Heart right ventricle (tissue), 16 donors: ENCODE data around the gene CXCL14. TPM values are rescaled to one million over a fixed set of nuclear protein-coding genes. Genes with fewer than 3 reads are reported as not detected.

Experiments used
- ATAC-seq, 8 donors: fragments of 200-7000 bp; cut with Tn5 transposase; one replicate each; pipeline ENCODE4 v1.9.1; 2020; ENCODE audit warnings: mild to moderate bottlenecking in 8 of 8, moderate library complexity in 8 of 8, moderate number of reproducible peaks in 1 of 8
- DNase-seq, 2 donors: peaks; one replicate each; pipeline ENCODE4 v3.0.0-alpha.2; 2020
- H3K27ac ChIP-seq, 10 donors: fragments of 200-600 bp; sonication (generic) in 2 of 10; one replicate each; pipeline versions ENCODE4 v1.5.0 to v1.8.0; 2020 to 2022; ENCODE audit warnings: mild to moderate bottlenecking in 3 of 10
- H3K27me3 ChIP-seq, 7 donors: fragments of 200-600 bp; one replicate each; pipeline ENCODE4 v1.8.0; 2021 to 2022; ENCODE audit warnings: mild to moderate bottlenecking in 2 of 7
- H3K36me3 ChIP-seq, 9 donors: fragments of 200-600 bp; sonication (generic) in 1 of 9; one replicate each; pipeline versions ENCODE4 v1.5.0 to v1.8.0; 2020 to 2022; ENCODE audit warnings: mild to moderate bottlenecking in 2 of 9
- H3K4me1 ChIP-seq, 9 donors: fragments of 200-600 bp; sonication (generic) in 1 of 9; one replicate each; pipeline versions ENCODE4 v1.5.0 to v1.8.0; 2020 to 2022; ENCODE audit warnings: mild to moderate bottlenecking in 4 of 9
- H3K4me3 ChIP-seq, 10 donors: fragments of 200-600 bp; sonication (generic) in 2 of 10; one replicate each; pipeline versions ENCODE4 v1.5.0 to v1.8.0; 2020 to 2022; ENCODE audit warnings: mild to moderate bottlenecking in 7 of 10, moderate library complexity in 2 of 10
- H3K9me3 ChIP-seq, 11 donors: fragments of 200-600 bp in 10 of 11; sonication (generic) in 2 of 11; one replicate each; pipeline versions ENCODE4 v1.5.0 to v1.8.0; 2013 to 2022; ENCODE audit warnings: mild to moderate bottlenecking in 2 of 11, control low read depth in 1 of 11, moderate library complexity in 1 of 11
- WGBS, 2 donors: extraction: QIAGEN DNeasy Blood & Tissue Kit; methylation state at CpG; one replicate each; pipeline ENCODE4 v1.1.7; 2013; ENCODE audit warnings: inconsistent platforms in 1 of 2; 5-methylcytosine and 5-hydroxymethylcytosine counted together
- intact Hi-C, 10 donors: fragments of 100-400 bp; cut with DNase I; formaldehyde crosslinking; loops; one replicate each; pipeline versions ENCODE4 v1.11.1 to v1.14.2; 2022
- polyA plus RNA-seq, 2 donors: library from polyadenylated mRNA; stranded (reverse); fragments of 200-250 nt; gene quantifications; one replicate each; pipeline ENCODE4 v1.2.3, GENCODE V29; 2013
- total RNA-seq, 10 donors: library from RNA; stranded (reverse); fragmentation: NEBNext Ultra II Directional in 3 of 10; extraction: Animal tissue kit (Norgen Biotek cat#: 25700) in 3 of 10; gene quantifications; one replicate each; pipeline versions ENCODE4 v1.2.1 to v1.2.4, GENCODE V29; 2021 to 2023
- TF ChIP-seq, protein P1 (sequence below), 9 donors: fragments of 200-600 bp; sonication (generic) in 2 of 9; IDR thresholded peaks; one replicate each; pipeline versions ENCODE4 v1.5.0 to v1.8.0; 2021 to 2022; ENCODE audit warnings: antibody characterized with exemption in 9 of 9, mild to moderate bottlenecking in 5 of 9, moderate library complexity in 1 of 9
- donor health status: Arrhythmogenic right ventricular cardiomyopathy.
- donor health status: ischemic (EF 13 %, LVEDD 7.1; RV severe dilation, severe dysfunction).
- donor health status: healthy with polysubstance abuse.
- donor health status: DM: no; HTN: yes; CAD: no.
- donor health status: DM: no; HTN: no; CAD: no.
- donor health status: ischemic (EF 25% LVEDD 6.9; RV normal size, moderate dysfunction).
- donor health status: ischemic (EF 25% LVEDD 5.7; RV mildly dilated, moderate dysfunction).
- donor health status: healthy.
- donor health status: DM: yes; HTN: yes; CAD: no.
- donor health status: Ischemic cardiomyopathy.
- donor health status: ischemic (EF 35%, LVEDD 5.7; RV mildly dilated, moderate dysfunction).
- donor health status: nonischemic (EF 11% LVEDD 7.7; RV severe dilation, severe dysfunction).
- donor health status: DM: yes; HTN: yes; CAD: no.
- donor health status: PGD.
- donor health status: ischemic (EF 29% LVEDD 5.4; RV normal size, mild dysfunction).
- donor health status: nonischemic (EF 23%, LVEDD 6.1; RV moderate dilation, normal function).

The CXCL14 gene
- total and polyA plus RNA-seq, 12 donors = 0.28 to 2.2 (median 0.51) TPM

DNA sequence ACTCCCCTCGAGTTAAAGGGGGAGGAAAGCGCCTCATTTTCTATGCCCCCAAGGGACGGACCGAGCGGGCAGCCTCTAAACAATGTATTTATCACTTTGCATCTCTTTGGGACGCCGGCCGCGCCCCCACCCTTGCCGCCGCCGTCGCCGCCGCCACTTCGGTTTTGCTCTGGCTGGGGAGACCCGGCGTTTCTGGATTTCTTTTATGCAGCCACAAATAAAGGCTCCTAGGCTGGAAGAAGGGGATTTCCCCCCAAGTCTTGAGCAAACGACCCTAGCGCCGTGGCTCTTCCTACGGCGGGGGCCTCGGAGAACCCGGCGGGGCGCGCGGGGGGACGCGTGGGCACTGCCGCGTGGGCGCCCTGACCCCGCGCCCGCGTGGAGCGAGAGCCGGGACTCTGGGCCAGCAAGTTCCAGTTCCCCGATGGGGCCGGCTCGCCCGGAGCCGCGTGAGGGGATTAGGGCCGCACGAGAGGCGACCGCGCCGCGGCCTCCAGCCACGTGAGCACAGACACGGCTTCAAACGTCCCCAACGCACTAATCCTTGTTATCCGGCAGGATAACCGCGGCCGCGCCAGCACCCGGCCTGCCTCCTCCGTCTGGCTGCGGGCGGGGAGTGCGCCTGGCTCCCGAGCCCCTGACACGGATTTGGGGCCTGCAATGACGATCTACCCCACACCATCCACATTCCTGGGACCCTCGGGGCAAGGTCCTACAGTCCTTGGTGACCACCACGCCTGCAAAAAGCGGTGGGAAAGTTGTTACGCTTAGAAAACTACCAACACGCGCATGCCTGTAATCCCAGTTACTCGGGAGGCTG, 35.1 kb downstream of the CXCL14 start:
- ATAC-seq = peak in 6 of 8 donors; percentile 15 to 65 (median 46)
- peaks cover 15 to 99% (median 98%) of the 10 kb centered on the region in 7 donors for H3K27me3 ChIP-seq
- DNase-seq = no peak

GRCh38 chr5:135543001-135543484, 35.7 kb downstream of the CXCL14 start:
- WGBS, 2 donors = 32 to 36% methylated on average over 5 of the region's 5 CpGs
- intact Hi-C loops = no loop called here
- Histone ChIP-seq H3K27me3 (peaks cover 15 to 100% (median 98%) of the 10 kb centered on the region in 7 donors), H3K27ac (no peak overlapping the region), H3K4me3 (peak overlapping the region in 9 of 10 donors; percentile 34 to 65 (median 53)), H3K36me3 (no peaks in the 10 kb centered on the region), H3K9me3 (no peaks in the 10 kb centered on the region), H3K4me1 (peaks cover 0 to 21% (median 17%) of the 10 kb centered on the region in 9 donors)
- DNase-seq (no peak), ATAC-seq (no peak)
- TF ChIP-seq, protein P1, sequence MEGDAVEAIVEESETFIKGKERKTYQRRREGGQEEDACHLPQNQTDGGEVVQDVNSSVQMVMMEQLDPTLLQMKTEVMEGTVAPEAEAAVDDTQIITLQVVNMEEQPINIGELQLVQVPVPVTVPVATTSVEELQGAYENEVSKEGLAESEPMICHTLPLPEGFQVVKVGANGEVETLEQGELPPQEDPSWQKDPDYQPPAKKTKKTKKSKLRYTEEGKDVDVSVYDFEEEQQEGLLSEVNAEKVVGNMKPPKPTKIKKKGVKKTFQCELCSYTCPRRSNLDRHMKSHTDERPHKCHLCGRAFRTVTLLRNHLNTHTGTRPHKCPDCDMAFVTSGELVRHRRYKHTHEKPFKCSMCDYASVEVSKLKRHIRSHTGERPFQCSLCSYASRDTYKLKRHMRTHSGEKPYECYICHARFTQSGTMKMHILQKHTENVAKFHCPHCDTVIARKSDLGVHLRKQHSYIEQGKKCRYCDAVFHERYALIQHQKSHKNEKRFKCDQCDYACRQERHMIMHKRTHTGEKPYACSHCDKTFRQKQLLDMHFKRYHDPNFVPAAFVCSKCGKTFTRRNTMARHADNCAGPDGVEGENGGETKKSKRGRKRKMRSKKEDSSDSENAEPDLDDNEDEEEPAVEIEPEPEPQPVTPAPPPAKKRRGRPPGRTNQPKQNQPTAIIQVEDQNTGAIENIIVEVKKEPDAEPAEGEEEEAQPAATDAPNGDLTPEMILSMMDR (IDR thresholded peaks at IDR 0.05) = no peak

More for the DNA sequence above, 35.1 kb downstream of the CXCL14 start:
- TF ChIP-seq, protein P1 (IDR thresholded peaks at IDR 0.05) = no peak
- peak overlapping the region in 1 of 10 donors; percentile 40 for H3K27ac ChIP-seq
- H3K4me1 ChIP-seq = peaks cover 0 to 21% (median 17%) of the 10 kb centered on the region in 9 donors
- no peaks in the 10 kb centered on the region for H3K36me3 ChIP-seq
- intact Hi-C loops = no loop called here
- 2% methylated on average over 75 to 77 of the region's 77 CpGs for WGBS, 2 donors
- H3K4me3 ChIP-seq = peak overlapping the region; percentile 33 to 65 (median 52)
- no peaks in the 10 kb centered on the region for H3K9me3 ChIP-seq

DNA sequence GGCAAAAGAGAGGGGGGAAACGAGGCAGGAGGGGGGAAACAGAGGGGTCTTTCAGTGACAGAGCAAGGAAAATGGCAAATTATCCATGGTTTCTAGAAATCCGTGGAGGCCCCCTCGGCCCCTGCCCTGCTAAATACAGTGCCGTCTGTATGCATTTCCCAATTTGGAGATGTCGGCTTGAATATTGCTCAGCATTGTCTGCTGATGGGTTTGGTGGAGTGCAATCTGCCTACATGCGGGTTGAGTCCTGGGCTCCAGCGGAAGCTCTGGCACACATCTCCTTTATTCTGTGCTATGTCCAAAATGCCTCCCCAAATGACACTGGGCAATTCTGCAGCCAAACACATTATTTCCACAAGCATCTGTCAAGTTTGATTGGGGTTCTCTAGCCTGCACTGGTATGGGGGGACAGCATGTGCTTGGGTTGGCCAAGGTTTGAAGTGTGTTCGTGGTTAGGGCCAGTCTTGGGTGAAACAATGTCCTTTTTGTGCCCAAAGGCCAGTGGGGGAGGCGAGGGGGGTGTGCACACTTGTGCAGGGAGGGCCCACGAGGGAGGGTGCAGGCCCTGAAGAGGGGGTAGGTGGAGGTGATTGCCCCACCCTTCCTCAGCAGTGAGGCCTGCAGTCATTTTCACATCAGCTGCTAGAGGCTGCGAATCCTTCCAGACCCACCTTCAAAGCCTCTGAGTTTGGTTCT, 36.8 kb downstream of the CXCL14 start:
- H3K27ac ChIP-seq = no peak overlapping the region
- TF ChIP-seq, protein P1 (IDR thresholded peaks at IDR 0.05) = no peak
- H3K36me3 ChIP-seq = no peaks in the 10 kb centered on the region
- ATAC-seq = no peak
- H3K9me3 ChIP-seq = peaks cover 0 to 6% (median 0%) of the 10 kb centered on the region in 11 donors
- intact Hi-C loops = no loop called here
- H3K4me3 ChIP-seq = no peak overlapping the region
- H3K4me1 ChIP-seq = peaks cover 0 to 21% (median 17%) of the 10 kb centered on the region in 9 donors
- peaks cover 16 to 100% (median 99%) of the 10 kb centered on the region in 7 donors for H3K27me3 ChIP-seq
- no peak for DNase-seq
- 23 to 37% methylated on average over 11 of the region's 11 CpGs for WGBS, 2 donors

DNA sequence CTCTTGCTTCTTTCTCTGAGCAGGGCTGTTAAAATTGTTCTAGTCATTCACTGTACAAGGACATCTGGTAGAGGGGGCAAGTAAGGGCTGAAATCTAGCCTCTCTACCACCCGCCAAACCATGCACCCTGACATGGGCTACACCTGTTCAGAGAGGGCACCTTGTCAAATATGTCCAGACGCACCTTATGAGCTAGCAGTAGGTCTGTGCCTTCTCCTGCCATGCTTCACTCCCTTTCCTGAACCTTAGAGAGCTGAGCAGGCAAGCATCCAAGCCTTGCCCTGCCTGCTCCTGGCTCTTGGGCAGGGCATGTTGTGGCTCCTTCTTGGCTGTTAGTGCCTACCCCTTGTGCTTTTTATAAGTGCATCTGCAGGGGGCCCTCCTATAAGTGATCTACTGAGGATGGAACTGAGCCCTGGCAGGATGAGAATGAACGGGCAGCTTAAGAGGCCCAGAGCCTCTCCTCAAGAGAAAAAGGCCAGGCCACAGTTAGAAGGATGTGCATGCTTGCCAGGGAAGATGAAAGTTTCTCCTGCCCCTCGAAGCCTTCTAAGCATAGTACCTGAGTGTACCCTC, 39.3 kb downstream of the CXCL14 start:
- Histone ChIP-seq H3K27ac (no peak overlapping the region), H3K27me3 (peaks cover 29 to 100% (median 99%) of the 10 kb centered on the region in 7 donors), H3K36me3 (no peaks in the 10 kb centered on the region), H3K9me3 (peaks cover 0 to 6% (median 0%) of the 10 kb centered on the region in 11 donors), H3K4me3 (no peak overlapping the region), H3K4me1 (peaks cover 0 to 32% (median 23%) of the 10 kb centered on the region in 9 donors)
- DNase-seq = no peak
- ATAC-seq = no peak
- 67 to 73% methylated on average over 4 of the region's 4 CpGs for WGBS, 2 donors
- TF ChIP-seq, protein P1 (IDR thresholded peaks at IDR 0.05) = no peak
- intact Hi-C loops = no loop called here
